DMS114 treated with DMSO at 0.1 percent for 48 hours (cell line): Measurements from ENCODE around the gene DNAJC18.
A peak's percentile ranks its signal among the peaks of the same experiment; 100 is the strongest.
"Not testable (repeated sequence)": the region's sequence is repeated elsewhere in the genome, so short reads cannot be mapped to it uniquely, and the experiment has no call there.

Source experiments
- DNase-seq: peaks from one replicate; lab custom pipeline; 2025; ENCODE audit not compliant: unreplicated experiment; lab: John Stamatoyannopoulos, UW

The DNAJC18 gene

GRCh38 chr5:139430015-139430414, 9.3 kb downstream of the DNAJC18 start:
- DNase-seq: no peak

- DNase-seq: no peak
Measured at GRCh38 chr5:139426203-139426885, 13.0 kb downstream of the DNAJC18 start.

GRCh38 chr5:139425497-139425896, 13.8 kb downstream of the DNAJC18 start:
- DNase-seq: no peak

GRCh38 chr5:139422307-139422893, 16.9 kb downstream of the DNAJC18 start:
- DNase-seq: peak; percentile 78

- DNase-seq: no peak
Measured at GRCh38 chr5:139419226-139420192, 19.8 kb downstream of the DNAJC18 start.

GRCh38 chr5:139418793-139419192, 20.5 kb downstream of the DNAJC18 start:
- DNase-seq: no peak

- no peak for DNase-seq
Measured at GRCh38 chr5:139417214-139417613, 22.1 kb downstream of the DNAJC18 start.

- DNase-seq: no peak
Measured at GRCh38 chr5:139416651-139417050, 22.7 kb downstream of the DNAJC18 start.

GRCh38 chr5:139415869-139416268, 23.5 kb downstream of the DNAJC18 start:
- no peak for DNase-seq

GRCh38 chr5:139415221-139415861, 24.0 kb downstream of the DNAJC18 start:
- no peak for DNase-seq

GRCh38 chr5:139414581-139415130, 24.7 kb downstream of the DNAJC18 start:
- DNase-seq: no peak

- DNase-seq: no peak
Measured at GRCh38 chr5:139413963-139414362, 25.4 kb downstream of the DNAJC18 start.

- DNase-seq: no peak
Measured at GRCh38 chr5:139413153-139413552, 26.2 kb downstream of the DNAJC18 start.

- DNase-seq: no peak
Measured at GRCh38 chr5:139410993-139411828, 28.1 kb downstream of the DNAJC18 start.

GRCh38 chr5:139410121-139410992, 29.0 kb downstream of the DNAJC18 start:
- no peak for DNase-seq

- DNase-seq: not testable (repeated sequence)
Measured at GRCh38 chr5:139409116-139409515, 30.2 kb downstream of the DNAJC18 start.

- DNase-seq: no peak
Measured at GRCh38 chr5:139408191-139408590, 31.1 kb downstream of the DNAJC18 start.

GRCh38 chr5:139407517-139407916, 31.8 kb downstream of the DNAJC18 start:
- no peak for DNase-seq

GRCh38 chr5:139406963-139407362, 32.4 kb downstream of the DNAJC18 start:
- DNase-seq: no peak
